Right hindlimb (tissue), 1 donor: ENCODE measurements around the gene WDFY1.
"Not testable (repeated sequence)": the region's sequence is repeated elsewhere in the genome, so short reads cannot be mapped to it uniquely, and the experiment has no call there.

Experiments
- DNase-seq: peaks from one replicate; pipeline ENCODE4 v3.0.0-alpha.2; 2018

WDFY1 gene

DNA sequence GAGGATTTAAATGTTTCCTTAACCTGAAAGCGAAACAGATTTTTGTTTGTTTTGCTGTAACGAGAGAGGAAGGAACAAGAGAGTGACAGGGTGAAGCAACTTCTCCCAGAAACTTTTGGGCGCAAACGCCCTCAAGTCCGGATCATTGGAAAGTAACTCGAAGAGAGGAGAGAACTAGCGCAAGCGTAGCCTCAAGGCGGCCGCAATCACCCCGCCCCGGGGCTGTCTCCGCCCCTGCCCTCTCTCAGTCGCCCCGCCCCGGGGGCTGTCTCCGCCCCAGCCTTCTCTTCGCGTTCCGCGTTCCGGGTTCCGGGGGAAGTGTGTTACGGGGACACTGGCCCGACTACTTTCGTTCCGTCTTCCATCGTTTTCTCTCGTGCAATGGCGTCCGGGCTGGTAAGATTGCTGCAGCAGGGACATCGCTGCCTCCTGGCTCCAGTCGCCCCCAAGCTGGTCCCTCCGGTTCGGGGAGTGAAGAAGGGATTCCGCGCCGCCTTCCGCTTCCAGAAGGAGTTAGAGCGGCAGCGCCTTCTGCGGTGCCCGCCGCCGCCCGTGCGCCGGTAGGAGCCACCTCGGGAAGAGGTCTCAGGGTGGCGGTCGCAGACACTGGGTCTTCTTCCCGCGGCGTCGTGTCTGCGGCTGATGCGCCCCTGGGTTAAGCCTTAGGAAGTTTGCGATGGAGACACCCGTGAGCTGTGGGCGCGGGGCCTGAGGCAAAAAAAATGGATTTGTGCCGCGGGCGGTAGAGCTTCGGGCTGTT is 12.1 kb upstream of the WDFY1 start, which contains the start of gene MRPL44:
TSS of gene MRPL44 (plus strand) at position 372 of the 760 bp plus-strand sequence. CDS start at position 382, 10 bp downstream.
- peak; percentile 97 for DNase-seq

- no peak for DNase-seq
These were observed 11.2 kb upstream of the WDFY1 start for GRCh38 chr2:223956300-223956699.

DNA sequence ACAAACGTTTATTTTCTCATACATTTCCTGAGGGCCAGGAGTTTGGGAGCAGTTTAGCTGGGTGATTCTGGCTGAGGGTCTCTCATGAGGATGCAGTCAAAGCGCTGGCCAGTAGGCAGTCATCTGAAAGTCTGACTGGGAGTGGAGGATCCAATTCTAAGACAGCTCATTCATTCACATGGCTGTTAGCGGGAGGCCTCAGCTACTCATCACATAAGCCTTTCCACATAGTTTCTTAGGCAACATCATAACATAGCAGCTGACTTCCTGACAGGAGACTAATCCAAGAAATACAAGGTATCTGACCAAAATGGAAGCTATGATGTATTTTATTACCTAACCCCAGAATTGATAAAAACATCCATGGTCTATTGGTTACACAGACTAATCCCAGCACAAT is 9.3 kb upstream of the WDFY1 start:
- no peak for DNase-seq

- no peak for DNase-seq
These were observed 7.3 kb upstream of the WDFY1 start for GRCh38 chr2:223952280-223952968.

DNA sequence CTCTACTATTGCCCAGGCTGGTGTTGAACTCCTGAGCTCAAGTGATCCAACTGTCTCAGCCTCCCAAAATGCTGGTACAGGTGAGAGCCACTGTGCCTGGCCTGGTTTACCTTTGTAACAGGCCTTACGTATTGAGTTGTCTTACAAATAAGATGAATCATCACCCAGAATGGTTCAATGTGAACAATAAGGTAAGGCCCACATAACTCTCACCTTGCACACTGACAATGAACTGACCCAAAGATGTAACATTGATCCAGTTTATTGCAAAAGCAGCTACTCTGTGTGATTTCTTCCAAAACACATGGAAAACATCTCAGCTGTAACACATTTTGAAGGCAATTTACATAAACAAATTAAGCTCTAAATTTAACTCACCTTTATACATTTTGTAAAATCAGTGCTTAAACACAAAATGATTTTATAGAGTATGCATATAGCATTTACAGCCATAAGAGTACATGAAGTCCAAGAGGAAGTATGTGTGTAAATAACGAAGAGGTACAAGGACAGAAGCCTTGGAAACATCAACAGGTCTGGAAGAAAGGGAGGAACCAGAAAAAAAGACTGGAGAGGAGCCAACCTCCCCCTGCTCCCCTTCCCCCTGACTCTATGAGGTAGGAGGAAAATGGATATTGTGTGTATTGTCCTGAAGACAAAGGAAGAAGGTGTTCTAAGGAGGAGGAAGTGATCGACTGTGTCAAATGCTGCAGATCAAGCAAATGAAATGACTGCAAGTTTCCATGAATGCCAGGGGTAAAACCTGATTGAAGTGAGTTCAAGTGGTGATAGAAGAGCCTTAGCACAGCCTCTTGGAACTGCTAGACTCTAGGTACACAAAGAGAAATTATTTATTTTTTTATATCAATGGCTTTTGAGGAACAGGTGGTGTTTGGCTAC is 5.6 kb upstream of the WDFY1 start:
- DNase-seq: no peak

- DNase-seq: no peak
These were observed 4.2 kb upstream of the WDFY1 start for GRCh38 chr2:223949241-223949840.

GRCh38 chr2:223947711-223948205 is 2.6 kb upstream of the WDFY1 start:
- DNase-seq: no peak

GRCh38 chr2:223945755-223946154 is 620 bp upstream of the WDFY1 start:
- DNase-seq: no peak

GRCh38 chr2:223944166-223944702 is 901 bp downstream of the WDFY1 start:
- peak; percentile 40 for DNase-seq

- no peak for DNase-seq
These were observed 1.6 kb downstream of the WDFY1 start for GRCh38 chr2:223943561-223944008.

DNA sequence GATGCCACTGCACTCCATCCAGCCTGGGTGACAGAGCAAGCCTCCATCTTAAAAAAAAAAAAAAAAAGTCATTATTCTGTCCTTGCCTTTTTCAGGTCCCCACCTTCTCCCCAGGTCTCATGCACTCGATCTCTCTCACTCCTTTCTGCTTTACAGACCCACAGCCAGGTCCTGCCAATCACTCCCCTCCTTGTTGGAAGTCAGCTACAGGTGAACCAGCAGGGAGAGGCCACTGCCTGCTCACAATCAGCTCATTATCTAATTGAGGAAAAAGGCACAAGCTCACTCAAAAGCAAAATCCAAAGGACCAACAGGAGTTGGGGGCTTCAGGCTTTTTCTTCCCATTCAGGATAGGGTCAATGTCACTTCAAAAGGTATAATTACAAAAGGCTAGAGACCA is 2.0 kb downstream of the WDFY1 start:
- DNase-seq: no peak

- no peak for DNase-seq
These were observed 3.4 kb downstream of the WDFY1 start for GRCh38 chr2:223941579-223942277.

GRCh38 chr2:223939438-223939837 is 5.7 kb downstream of the WDFY1 start:
- not testable (repeated sequence) for DNase-seq

DNA sequence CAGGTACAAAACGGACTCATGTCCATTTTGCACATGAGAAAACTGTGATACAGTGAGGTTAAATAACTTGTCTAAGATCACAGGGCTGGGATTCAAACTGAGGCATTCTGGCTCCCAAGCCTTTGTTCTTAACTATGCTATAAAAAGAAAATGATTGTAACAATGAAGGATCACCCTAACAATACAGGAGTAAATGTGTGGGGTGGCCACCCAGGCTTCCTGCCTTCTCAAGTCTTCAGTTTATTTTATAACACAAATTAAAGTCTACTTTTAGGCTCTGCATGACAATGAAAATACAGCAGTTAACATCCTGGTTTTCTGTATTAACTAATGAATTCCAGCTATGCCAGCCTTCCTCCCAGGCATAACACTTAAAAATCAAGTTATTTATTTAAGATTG is 7.6 kb downstream of the WDFY1 start:
- DNase-seq: no peak

DNA sequence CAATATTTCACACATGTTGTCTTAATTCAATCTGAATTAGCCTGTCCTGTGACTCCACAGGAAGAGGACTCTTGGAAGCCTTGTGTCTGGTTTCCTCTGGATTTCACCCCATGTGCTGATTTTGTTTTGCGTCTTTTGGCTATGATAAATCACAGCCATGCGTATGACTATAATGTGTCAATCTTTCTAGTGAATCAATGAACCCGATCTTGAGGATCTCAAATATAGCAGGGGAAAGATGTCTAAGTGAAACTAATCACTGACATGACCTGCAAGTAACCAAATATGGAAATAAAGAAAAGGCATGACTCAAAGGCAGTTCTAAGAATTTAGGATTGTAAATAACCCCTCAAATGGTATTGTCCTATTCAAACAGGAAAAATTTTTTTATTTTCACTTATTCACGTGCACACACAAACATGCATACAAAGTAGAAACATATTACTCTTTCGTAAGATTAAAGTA is 8.2 kb downstream of the WDFY1 start:
- no peak for DNase-seq

DNA sequence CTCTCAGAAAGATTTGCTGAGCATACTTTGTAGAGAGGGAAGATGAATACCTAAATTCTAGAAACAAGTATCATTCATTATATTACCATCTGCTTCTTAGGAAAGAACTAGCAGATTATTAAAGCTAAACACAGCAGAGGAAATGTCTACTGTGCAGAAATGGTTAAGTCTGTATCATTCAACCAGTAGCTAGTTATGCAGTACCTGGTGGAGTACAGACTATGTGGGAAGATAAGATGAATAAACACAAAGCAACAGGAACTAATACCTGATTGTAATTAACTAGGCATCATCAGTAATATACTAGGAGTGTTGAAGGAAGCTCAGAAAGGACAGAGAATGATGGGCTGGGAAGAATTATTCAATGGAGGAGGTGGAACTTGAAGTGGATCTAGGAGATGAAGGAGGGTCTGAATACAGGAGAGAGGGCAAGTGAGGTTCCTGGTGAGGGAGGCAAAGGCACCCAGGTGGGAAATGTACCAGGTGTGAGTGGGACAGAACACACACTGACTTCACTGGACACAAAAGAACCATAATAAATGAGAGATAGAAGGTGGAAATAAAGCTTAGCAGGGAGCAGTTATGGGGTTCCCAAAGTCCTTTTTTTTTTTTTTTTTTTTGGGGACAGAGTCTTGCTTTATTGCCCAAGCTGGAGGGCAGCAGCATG is 9.5 kb downstream of the WDFY1 start:
- no peak for DNase-seq

DNA sequence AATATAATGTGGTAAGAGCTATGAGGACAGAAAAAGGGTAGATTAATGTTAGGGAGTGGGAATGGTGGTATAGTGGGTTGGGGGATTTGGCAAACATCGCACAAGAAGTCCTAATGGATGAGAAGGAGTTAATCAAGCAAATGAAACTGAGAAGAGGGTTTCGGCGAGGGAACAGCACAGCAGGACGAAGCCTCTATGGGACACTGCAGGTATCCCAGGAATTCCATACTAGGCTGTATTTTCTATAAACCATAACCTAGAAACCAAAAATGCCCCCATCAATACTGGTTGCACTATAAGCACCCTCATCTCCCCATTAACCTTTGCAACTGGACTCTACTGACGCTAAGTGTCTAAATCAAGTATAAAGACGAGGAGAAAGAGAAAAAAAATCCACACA is 10.3 kb downstream of the WDFY1 start:
- no peak for DNase-seq

DNA sequence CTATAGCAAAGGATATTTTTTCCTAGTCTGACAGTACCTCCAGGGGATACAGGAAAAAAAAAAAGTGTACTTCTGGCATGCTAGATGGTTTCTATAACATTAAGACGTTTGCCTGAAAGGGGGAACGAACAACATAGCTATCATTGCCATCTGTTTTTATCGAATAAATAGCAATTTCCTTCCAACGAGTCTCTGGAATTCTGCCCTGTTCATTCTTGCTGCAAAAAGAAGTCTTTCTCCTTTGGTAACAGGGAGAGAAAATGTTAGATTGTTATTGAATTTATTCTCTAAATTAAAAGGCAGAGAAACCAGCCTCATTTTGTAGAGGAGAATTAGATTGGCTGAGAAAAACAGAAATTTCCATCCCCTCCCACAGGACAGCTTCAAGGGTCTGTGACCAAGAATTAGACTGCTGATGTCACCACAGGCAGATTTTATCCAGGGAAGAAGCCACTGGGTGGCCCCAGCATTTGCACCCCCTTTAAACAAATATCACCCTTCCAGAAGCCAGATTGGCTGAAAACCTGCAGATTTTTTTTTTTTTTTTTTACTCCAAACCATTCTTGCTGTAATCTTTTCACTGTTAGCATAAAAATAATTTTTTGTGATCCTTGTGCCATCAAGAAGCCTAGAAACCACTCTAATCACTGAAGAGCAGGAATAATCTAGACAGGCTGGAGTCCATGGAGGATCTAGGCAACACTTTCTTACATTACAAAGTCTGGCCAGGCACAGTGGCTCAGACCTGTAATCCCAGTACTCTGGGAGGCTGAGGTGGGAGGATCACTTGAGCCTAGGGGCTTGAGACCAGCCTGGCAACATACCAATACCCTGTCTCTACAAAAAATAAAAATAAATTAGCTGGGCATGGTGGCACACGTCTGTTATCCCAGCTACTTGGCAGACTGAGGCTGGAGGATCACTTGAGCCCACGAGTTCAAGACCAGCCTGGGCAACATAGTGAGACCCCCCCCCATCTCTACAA is 12.0 kb downstream of the WDFY1 start:
- DNase-seq: no peak

GRCh38 chr2:223930103-223930976 is 14.8 kb downstream of the WDFY1 start:
- peak; percentile 28 for DNase-seq
